ENCODE results near the gene GRIP2.

GRIP2 gene

DNA sequence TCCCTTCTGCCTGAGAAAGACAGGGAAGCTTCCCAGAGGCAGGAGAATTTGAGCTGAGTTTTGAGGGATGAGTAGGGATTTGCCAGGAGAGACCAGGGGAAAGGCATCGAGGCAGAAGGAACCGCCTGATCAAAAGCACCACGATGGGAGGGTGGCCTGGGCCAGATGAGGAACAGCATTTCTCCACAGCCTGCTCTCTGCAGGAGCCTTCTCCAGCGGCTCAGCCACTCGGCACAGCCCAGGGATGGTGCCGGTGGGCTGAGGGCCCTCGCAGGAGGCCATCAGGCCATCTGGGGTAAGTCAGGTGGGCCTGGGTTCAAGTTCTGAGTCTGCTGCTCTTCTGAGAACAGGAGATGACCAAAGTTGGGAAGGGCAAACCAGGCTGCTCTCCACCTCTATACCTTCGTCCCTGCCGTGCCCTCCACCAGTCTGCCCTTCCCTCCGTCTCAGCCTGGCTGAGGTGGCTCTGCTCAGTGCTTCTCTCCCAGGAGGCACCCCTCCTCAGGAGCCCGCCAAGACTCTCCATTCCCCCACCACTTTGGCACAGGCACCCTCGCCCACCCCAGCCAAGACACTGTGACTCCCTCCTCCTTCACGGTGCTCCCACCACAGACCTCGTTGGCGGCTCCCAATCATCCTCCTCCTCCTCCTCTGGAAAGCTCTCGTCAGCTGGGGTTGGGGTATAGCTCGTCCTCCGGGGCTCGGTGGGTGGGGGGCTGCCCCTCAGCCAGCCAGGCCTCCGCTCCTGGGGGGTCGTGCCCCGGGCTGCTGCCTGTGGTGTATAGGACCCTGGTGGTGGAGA is 34.9 kb downstream of the GRIP2 start:
- DNase-seq: no peak

DNA sequence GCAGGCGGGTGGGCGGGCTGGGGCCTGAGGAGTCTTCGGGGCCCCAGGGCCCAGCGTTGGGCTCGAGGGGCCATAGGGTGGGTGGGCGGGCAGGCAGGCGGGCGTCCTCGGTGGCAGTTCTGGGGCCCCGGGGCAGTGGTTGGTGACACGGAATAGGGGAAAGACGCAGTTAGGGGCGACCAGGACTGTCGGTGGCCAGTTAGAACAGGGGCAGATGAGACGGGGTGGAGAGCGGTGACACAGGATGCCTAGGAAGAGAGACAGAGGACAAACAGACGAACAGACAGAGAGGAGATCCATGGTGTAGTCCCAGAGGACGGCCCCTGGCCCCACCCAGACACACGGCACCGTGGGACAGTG is 36.5 kb downstream of the GRIP2 start:
- DNase-seq: no peak

- DNase-seq: no peak
These were observed 37.0 kb downstream of the GRIP2 start for GRCh38 chr3:14503033-14503705.

- DNase-seq: no peak
These were observed 37.7 kb downstream of the GRIP2 start for GRCh38 chr3:14502472-14502871.

DNA sequence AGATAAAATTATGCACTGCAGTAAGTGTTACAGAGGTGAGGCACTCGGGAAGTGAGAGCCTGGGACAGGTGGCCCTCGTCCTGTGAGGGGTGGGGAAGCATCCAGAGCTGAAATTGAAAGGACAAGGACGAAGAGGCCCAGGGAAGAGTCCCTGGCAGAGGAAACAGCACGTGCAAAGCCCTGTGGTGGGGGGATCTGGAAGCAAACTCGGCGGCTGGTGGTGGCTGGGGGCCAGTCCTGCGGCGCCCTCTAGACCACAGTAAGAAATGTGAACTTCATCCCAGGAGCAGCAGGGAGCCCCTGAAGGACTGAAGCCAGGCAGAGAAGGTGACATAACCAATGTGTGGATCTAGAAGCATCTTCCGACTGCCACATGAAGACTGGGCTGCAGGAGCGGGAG is 42.8 kb downstream of the GRIP2 start:
- DNase-seq: no peak

- DNase-seq: no peak
These were observed 43.8 kb downstream of the GRIP2 start for GRCh38 chr3:14496351-14496750.

DNA sequence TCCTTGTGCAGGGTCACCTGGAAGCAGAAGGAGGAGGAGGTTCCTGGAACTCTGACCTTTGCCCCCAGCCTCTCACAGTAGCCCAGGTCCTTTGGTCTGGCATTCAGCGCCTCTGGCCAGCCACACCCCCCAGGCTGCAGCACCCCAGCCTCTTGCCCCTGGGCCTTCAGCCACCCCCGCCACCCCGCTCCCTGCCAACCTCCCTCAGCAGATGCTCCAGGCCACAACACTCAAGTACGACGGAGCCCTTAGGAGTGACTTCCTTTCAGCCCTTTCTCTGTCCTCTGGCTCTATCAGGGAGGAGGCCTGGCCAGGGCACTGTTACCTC is 45.2 kb downstream of the GRIP2 start:
- DNase-seq: no peak

- DNase-seq: no peak
These were observed 45.7 kb downstream of the GRIP2 start for GRCh38 chr3:14494279-14494972.

- DNase-seq: no peak
These were observed 46.9 kb downstream of the GRIP2 start for GRCh38 chr3:14492948-14493881.

DNA sequence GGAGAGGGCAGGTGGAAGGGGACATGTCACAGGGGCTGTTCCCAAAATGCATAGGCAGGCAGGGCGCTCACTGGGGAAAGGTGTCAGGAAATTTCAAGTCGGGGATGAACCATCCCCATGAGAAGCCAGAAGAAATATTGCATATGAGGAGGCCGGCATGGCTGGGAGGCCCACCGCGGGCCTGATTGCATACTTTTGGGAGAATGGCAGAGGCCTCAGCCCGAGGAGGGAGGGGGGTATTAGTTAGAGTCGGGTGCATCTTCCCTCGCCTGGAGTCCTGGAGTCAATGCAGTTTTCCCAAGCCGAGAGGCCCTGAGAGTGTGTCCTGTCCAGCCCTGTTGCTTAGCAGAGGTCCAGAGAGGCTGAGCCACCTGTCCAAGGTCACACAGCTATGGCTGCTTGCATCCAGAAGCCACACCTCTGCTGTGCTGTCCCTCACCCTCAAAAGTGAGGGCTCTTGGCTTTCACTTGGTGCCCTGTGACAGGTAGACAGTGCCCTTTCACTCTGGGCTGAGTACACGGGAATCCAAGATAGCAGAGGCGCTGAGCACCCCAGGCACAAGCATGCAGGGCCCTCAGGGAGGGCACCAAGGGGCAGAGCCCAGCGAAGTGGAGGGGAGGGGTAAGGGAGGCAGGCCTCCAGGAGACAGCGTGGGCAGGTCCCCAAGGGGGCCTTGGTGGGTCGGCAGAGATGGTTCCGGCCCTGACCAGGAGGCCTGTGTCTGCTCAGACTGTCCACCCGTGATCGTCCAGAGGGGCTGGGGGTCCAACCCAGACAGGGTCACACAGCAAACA is 48.5 kb downstream of the GRIP2 start:
- no peak for DNase-seq

- DNase-seq: no peak
These were observed 49.3 kb downstream of the GRIP2 start for GRCh38 chr3:14490831-14491230.

GRCh38 chr3:14490255-14490654 is 49.9 kb downstream of the GRIP2 start:
- no peak for DNase-seq

- DNase-seq: no peak
These were observed 50.5 kb downstream of the GRIP2 start for GRCh38 chr3:14489641-14490040.

DNA sequence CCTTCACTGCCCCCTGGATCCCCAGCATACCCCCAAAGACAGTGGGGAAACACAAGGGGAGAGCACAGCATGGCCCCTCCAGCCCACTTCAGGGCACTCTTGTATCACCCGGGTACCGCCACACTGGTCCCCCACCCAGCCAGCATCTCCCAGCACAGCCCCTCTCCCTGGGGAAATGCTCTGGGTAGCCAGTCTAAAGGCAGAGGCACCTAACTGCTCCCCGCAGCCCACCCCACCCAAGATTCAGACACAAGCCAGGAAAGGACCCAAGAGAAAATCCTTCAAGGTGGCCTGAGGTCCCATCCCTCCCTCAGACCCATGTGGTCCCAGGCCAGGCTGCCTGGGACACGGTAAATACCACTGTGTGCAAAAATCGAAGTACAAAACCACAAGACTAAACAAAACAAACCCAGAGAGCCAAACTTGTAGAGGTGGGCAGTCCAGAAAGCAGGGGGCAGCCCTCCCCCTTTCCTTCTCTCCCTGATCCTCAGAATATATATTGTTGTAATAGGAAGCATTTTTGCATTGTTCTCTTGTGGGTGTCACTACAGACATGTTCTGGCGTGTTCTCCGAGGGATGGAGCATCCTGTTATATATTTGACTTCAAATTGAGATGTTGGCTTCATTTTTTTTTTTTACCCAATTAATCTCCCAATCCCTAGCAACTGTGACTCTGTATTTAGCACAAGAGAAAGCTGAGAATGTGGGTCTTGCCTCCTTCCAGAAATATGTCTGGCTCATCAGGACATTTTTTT is 51.7 kb downstream of the GRIP2 start:
- DNase-seq: no peak

DNA sequence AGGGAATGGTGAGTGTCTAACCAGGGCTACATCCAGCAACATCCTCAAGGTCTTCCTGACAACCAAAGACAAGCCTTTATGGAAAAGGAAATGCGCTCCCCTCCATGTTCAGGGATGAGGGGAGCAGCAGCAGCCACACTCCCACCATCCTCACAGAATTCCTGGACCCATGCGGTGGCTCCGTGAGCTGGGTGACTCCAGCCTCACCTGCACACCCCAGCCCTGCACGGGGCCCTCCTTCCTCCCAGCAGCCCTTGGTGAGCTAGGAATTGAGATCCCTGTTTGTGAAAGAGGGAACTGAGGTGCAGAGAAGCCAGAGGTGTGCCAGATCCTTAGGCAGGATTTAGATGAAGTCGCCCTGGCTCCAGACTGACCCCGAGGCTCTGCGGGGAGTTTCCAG is 52.3 kb downstream of the GRIP2 start:
- no peak for DNase-seq

DNA sequence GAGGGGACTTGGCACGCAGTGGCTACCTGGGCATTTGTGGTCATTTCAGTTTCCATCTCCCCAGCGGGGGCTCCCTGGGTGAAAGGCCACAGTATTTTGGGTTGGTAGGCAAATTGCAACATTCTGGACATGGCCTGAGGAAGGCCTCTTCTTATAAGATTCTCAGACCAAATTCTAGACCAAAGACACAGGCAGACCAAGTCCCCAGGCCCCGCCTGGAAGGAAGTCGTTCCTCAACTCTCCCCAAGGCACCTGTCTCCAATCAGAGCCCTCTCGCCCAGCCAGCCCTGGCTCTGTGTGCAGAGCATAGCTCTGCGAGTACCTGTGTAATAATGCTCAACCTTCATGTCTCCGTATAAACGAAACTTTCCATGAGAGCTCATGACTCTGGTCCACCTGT is 53.1 kb downstream of the GRIP2 start:
- no peak for DNase-seq

DNA sequence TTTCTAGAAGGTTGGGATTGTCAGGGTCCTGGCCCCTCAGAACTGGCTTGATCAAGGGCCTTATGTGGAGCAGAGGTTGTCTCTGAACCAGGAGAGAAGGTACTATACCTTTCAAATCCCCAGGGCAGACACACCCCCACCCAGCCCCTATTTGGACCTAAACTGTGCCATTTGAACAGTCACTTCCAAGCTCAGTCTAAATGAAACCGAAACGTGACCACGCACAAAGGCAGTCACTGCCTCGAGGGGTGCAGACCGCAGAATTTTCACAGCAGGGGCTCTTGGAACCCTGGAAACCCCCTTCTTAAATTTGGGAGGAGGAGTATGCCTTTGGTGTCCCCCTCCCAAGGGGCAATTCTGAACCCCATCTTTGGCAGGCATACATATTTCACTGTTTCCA is 53.7 kb downstream of the GRIP2 start:
- no peak for DNase-seq

DNA sequence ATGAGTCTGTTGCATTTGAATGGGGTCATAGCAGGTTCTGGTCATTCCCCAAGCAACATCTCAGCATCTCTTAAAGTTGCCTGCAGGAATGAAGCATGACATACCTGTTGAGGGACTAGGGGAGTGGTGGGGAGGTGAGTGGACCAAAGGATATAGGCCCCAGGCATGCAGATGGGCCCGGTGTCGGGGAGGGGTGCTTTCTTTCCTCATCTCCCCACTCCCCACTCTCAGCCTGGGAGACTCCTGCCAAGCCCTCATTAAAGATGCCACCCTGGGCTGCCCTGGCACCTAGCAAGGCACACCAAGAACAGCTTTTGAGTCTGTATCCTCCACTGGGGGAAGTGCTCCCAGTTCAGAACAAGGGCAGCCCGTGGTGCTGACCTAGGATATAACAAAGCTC is 54.2 kb downstream of the GRIP2 start:
- DNase-seq: no peak

- DNase-seq: no peak
These were observed 55.4 kb downstream of the GRIP2 start for GRCh38 chr3:14484741-14485140.

- DNase-seq: no peak
These were observed 56.9 kb downstream of the GRIP2 start for GRCh38 chr3:14483286-14483685.

DNA sequence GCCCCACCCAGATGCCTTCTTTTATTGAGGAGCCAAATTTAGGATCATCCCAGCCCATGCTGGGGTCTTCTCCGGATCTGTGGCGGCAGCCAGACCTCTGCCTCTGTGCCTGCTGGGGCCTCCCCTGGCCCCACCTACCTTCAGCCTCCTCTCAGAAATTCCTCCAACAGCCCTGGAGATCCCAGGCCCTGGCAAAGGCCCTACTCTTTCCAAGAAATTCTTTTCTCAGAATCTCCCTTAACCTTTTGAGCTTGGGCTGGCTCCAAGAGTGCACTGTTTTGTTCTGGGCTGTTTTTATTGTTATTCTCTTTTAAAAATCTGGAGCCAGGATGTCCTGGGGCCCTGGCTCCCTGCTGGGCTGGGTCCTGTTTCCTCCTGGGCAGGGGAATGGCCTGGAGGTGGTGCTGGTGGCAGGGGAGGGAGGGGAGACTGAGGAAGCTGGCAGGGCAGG is 57.8 kb downstream of the GRIP2 start:
- DNase-seq: no peak

Data from retina (tissue), 1 donor.